GM18517 (cell line): ENCODE results near the gene PRLR.
"Not testable (repeated sequence)": the region's sequence is repeated elsewhere in the genome, so short reads cannot be mapped to it uniquely, and the experiment has no call there.

Experiments
- ATAC-seq: cut with Tn5 transposase; IDR thresholded peaks from one replicate; pipeline ENCODE4 v1.9.1; 2021; ENCODE audit warnings: mild to moderate bottlenecking, moderate library complexity; ENCODE audit not compliant: unreplicated experiment

PRLR gene

DNA sequence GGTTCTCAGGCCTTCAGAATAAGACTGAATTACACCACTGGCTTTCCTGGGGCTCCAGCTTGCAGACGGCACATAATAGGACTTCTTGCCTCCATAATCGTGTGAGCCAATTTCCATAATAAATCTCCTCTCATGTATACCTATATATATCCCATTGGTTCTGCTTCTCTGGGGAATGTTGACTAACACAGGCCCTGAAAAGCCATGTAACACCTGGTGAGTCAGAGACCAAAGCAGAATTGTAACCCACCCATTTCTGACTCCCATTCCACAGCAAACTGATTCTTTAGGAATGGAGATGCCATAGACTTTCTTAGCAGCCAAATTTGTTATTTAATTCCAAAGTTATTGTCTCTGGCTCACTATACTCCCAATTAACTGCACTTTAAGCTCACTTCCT is 97.1 kb downstream of the PRLR start:
- ATAC-seq, result no peak

DNA sequence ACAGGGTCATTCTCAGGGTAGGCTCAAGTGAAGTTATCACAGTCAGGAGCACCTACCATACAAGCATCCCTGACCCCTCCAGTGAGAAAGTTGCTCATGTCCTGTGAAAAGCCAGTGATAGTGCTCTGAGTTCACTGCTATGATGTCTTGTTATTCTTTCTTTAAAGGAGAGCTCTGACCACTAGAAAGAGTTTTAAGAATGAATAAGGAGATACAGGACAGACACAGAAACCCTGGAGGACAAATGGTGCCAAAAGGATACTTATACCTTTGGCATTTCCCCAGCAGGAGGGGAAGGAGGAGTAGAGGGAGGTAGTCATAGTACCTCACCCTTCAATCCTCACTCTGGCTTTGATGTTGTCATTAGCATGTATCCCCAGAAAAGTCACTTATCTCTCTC is 98.6 kb downstream of the PRLR start:
- ATAC-seq, result no peak

DNA sequence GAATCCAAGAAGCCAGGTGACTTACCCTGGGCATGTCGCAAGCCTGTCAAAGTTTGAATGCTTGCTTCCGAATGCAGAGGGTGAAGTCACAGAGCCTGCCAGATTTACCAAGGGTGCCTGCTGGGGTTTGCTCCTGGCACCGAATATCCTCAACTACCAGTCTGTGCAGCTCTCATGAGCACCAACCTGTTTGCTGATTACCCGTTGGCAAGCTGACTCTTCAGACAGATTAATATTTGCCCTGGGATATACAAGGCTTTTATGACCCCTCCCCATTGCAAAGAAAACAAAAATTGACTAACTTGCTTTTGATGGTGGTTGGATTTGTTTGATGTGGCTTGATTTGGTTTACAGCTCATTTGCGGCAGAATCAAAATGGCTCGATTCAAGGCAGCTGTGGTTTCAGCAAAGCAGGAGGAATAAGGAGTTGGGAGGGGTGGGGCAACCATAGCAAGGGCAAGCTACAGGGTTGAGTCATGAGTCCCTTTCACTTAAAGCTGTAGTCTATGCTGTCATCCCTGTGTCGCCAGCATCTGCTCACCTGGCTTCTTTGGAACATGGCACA is 100.3 kb downstream of the PRLR start:
- no peak for ATAC-seq

DNA sequence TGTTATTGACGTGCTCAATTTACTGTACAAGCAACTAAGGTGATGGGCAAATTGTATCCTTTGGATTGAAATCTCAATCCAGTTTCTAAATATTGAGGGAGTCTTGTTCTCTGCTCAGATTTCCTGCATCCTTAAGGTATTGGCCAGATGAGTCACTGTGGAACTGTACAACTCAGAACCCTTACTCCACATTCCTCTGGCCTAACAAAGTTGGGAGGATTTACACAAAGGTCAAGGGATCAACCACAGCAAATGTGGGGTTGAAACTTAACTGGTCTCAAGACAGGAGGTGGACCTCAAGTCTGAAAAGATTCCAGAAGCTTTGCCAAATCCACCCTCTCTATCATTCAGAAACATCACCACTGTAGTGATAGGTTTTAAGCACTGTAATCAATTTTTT is 101.0 kb downstream of the PRLR start:
- ATAC-seq, result no peak

DNA sequence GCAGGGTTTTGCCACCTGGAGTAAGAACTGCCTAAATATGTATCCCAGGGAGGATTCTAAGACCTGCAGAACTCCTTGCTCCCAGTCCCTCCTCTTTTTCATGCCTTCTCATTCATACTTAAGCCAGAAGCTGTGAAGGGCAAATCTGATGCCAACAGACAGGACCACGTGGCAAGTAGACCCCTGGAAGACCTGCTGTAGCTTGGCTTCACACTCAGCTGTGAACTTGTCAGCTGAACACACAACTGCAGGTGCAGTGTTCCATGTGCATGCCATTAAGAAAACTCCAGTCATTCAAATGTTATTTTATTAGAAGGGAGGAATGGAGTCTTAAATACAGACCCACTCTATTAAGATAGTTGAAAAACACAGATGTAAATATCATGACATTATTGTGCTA is 103.3 kb downstream of the PRLR start:
- ATAC-seq, result no peak

DNA sequence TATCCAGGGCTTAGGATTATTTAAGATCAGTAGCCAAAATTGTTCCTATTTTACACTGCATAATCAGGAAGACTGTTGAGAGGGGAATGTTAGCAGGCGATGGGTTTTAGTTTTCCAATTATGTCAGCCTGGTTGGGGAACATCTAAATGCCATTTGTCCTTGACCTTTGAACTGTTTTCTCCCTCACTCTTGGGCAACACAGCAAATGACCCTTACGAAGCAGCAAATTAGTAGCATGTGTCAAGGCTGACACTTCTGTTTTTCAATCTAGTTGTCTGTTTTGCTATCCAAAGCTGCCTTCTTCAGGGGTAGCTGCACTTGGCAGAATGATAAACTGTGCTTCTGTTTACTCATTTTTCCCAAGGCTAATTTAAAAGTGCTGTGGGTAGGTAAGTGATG is 104.5 kb downstream of the PRLR start:
- no peak for ATAC-seq

DNA sequence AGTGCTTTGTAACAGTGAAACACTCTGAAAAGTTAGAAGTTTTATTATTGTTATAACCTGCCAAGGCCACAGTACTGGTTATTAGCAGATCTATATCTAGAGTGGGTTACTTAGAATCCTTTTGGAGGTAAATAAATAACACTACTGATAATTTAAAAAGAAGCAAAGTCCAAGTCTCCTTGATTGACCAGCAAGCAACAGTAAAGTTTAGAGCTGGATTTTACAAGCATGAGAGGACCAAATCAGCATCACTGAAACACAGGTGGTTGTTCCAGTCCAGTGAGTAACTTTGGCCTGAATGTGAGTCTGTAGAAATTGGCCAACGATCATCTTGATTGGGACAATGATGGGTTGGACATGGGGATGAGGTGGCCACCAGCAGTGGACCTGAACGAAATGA is 105.4 kb downstream of the PRLR start:
- ATAC-seq, result no peak

DNA sequence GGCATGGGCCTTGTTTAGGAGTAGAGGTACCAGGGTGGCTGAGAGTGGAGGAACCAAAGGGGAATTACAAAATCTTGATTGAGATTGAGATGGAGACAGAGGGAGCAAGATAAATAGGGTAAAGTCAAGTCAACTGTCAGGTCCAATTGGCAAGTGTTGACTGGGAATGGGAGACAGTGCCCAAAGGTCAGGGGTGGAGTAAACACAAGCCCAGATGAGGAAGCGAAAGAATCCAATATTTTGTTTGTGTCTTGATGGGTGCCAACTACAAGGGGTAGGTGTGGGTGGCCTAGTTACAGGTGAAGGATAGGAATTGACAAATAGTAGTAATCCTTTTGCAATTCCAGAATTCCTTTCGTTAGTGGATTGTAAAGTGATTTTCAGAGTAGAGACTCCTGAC is 107.5 kb downstream of the PRLR start:
- ATAC-seq, result no peak

DNA sequence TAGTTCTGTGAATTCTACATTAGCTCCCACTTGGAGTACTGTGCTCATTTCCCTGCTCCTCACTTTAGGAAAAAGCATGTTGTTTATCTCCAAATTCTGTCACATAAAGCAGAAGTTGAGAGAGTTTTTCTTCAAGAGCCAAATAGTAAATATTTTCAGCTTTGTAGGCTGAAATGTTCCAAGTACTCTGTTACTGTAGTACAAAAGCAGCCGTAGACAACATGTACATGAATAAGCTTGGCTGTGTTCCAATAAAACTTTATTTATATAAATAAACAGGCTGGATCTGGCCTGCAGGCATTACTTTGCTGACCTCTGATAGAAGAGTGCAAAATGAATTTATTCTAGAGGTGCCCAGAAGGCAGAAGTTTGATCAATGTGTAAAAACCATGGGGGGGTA is 109.6 kb downstream of the PRLR start:
- ATAC-seq, result no peak

DNA sequence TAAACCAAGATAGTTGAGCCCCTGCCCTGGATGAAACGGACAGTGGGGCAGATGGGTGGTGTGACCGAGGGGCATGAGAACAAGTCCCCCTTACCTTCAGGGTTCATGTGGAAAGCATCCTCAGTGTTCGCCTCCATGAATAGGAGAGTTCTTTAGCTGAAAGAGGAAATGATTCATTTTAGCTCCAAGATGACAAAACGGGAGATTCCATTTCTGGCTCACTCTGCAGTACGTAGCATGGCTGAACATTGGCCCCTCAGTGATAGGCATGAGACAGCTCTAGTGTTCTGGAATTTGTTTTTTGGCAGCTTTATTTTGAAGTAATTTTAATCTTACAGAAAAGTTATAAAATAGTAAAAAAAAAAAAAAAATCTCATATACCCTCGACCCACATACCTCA is 112.3 kb downstream of the PRLR start:
- ATAC-seq, result no peak

DNA sequence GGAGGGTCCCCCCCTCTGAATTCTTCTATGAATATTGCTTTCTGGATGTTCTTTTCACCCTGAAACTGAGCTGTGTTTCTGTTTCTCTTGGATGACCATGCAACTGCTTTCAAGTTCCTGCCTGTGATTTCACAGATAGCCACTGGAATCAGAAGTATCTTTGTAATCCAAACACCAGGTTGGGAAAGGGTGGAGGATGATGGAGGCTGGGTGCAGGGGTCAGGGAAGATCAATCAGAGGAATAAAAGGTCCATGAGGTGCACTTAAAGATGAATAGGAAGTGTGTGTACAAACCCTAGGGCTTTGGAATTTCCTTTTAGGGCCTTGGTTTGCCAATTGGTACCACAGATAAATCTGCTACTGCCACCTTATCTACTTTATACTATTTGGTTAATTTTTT is 114.4 kb downstream of the PRLR start:
- no peak for ATAC-seq

DNA sequence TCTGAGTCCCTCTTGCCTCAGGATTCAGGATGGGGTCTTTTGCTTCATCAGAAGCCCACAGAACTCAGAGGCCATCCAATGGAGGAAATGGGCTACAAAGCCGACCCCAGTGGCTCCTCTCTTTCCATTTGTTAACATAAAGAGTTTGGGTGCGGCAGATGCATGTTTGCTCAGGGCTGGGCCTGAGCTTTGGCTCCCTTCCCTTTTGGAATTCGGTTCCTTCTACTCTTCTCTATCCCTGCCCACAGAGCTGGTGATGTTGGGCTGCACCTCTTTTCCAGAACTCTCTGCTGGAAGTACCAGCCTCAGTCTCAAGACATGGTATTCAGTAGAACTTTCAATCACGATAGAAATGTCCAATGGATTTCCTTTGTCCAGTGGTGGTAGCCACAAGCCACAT is 115.6 kb downstream of the PRLR start:
- no peak for ATAC-seq

DNA sequence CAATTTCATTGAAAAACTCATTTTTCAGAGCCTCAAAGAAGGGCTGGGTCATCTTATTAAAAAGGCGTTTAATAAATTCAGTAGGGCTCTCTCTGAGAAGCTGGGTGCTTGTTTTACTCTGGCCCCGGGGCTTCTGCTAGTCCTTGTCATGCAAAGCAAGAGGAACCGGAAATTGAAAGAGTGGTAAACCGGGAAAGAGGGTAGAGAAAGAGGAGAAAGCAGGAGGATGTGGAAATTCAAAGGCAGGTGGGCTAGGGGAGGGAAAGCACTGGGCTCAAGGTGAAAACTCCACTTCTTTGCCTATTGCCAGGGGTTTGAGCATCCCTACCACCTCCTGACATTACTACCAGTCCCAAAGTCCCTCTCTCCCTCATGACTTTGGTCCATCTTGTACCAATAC is 118.0 kb downstream of the PRLR start:
- ATAC-seq, result no peak

DNA sequence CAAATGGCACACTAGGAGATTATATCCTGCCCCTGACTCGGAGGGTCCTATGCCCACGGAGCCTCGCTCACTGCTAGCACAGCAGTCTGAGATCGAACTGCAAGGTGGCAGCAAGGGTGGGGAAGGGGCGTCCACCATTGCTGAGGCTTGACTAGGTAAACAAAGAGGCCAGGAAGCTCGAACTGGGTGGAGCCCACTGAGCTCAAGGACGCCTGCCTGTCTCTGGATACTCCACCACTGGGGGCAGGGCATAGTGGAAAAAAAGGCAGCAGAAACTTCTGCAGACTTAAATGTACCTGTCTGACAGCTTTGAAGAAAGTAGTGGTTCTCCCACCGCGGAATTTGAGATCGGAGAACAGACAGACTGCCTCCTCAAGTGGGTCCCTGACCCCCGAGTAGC is 125.7 kb downstream of the PRLR start:
- not testable (repeated sequence) for ATAC-seq

DNA sequence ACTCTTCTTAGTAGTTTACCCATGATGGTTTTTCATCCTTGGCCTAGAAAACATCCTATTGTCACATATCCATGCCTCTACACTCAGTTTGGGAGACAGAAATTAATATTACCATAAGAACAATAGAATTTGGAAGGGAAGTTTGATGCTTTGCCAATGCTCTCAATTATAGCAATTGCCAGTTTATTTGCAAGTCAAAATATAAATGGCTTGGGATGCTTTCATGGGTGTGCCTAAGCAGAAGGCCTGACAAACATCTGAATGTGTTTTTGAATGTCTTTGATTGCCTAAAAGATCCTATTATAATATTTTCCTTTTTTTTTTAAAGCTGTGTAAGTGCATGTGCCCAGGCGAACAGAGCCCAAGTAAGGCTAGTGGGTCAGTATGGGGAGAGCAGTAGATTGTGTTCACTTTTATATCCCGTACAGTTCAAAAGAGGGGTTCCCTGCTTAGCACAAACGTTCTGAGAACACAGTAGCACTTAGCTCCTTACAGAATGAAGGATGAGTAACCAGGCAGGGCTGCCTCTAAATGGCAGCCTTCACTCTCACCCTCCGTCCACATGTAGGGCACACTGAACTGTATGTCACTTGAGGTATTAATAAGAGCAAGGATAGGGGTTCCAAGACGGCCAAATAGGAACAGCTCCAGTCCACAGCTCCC is 126.5 kb downstream of the PRLR start:
- ATAC-seq, result no peak

DNA sequence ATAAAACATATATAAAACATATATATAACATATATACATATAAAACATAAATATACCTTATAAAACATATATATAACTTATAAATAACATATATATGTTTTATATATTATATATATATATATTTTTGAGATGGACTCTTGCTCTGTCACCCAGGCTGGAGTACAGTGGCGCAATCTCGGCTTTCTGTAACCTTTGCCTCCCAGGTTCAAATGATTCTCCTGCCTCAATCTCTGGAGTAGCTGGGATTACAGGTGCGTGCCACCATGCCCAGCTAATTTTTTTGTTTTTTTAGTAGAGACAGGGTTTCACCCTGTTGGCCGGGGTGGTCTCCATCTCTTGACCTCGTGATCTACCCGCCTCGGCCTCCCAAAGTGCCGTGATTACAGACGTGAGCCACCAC is 128.6 kb downstream of the PRLR start:
- ATAC-seq, result not testable (repeated sequence)

DNA sequence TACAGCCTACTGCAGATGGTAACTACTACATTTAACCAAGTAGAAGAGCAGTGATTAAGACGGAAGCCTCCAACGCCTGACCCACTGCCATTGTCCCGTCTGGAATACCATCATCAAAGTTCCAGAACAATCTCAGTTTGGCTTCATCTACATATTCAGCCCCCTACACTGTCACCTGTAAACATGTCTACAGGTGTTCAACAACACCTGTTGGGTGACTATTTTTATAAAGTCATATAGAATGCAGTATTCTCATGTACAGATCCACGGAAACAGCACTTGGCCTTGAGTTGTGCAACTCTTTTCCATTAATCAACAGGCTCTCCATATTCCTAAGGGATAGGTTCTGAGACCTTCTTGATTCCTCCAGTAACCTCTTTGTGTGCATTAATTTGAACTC is 129.3 kb downstream of the PRLR start:
- ATAC-seq, result no peak

DNA sequence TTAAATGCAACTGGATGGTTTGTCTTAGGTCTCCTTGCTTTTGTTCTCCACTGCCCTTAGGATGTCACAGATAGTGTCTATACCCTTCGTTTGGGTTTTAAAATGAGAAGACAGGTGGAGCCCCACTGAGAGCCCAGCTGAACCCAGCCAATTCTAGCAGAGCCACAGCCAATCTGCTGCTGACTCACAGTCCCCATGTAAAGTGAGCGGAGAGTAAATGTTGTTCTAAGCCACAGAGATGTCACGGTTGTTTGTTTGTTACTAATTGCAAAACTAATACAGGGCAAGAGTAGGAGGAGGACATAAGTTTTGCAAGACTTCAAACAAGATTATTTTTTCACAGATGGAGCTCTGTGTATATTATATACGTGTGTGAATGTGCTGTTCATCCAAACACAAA is 132.1 kb downstream of the PRLR start:
- no peak for ATAC-seq

DNA sequence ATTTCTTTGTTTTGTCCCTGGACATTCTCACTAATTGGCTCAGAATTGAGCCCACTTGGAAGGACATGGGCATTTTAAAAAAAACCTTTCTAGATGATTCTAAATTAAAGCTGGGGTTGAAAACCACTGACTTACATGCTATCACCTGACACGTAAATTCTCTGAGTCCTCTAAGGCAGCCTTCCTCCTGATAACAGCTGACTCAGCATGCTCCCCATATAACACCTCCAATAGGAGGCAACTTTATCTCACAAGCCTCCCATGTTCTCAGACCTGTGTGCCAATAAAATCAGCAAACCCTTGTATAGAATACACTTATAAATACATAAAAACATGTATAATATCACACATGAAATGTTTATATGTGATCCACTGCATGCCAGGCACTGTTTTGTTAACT is 133.4 kb downstream of the PRLR start:
- no peak for ATAC-seq

DNA sequence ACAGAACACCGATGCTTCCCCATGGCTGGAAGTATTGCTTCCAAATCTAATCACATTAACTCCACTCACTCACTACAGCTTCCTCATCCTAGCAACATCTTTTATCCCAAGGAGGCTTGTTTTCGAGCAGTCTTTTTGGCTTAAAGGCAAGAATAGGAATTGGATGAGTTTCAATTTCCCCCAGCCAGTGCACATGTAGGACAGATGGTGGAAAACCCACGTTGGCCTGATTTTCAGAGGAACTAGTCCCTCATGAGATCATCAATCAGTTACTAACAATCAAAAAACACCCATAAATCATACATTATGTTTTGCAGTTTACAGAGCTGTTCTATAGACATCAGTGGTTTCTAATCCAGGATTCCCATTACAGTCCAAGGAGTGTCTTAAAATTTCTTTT is 134.1 kb downstream of the PRLR start:
- ATAC-seq, result no peak

DNA sequence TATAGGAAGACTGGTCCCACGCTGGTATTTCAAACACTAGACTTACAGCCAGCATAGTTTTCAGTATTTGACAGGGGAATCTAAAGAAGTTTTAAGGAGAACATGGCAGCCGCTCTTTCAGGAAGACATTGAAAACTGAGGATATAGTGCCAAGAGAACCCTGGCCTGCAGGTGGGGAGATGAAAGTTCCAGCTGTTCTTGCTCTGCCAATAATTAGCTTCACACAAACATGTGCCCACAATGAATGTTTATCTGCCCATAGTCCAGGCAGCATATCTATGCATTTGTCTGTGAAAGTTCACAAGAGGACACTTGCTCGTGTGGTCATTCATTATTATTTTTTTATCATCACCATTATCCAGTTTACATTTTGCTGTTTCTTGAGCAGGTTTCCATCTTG is 134.9 kb downstream of the PRLR start:
- ATAC-seq, result no peak

DNA sequence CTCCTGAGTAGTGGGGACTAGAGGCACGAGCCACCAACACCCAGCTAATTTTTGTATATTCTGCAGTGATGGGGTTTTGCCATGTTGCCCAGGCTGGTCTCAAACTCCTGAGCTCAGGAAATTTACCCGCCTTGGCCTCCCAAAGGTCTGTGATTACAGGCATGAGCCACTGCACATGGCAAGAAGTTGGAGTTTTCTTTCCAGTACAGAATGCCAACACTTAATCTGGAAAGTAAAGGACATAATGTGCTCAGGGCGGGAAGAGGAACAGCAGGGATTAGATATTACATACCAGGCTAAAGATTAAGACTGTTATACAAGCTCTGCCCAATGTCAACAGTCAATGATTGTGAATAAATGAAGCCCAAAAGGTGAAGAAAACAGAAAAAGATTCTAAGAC is 135.3 kb downstream of the PRLR start:
- no peak for ATAC-seq

DNA sequence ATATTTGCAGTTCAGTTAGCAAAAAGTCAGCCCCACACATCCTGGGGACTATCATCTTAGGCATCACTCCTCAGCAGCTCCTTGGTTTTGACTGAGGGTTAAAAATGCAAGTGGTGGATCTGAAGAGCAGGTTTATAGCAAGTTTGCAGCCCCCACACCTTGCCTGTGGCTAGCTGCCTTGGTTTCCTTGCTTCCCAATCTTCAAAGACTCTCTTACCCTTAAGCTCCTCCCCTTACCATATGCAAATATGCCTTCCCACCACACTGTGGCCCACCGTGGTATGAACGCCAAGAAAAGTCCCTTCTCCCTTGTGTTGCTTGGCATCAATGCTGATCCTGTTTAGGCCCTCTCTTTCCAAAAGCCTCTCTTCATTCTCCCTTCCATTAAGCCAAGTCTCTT is 137.6 kb downstream of the PRLR start:
- ATAC-seq, result no peak
